GM10248 (cell line): Measurements from ENCODE around the gene SESN1.
"Not testable (repeated sequence)": the region's sequence is repeated elsewhere in the genome, so short reads cannot be mapped to it uniquely, and the experiment has no call there.

Experiments
- CTCF ChIA-PET: fragments of 300-600 bp; sonication (Branson Sonifier 250); formaldehyde crosslinking; extraction: SDS; loops from one replicate; lab custom pipeline; 2021; ENCODE audit warnings: antibody characterized with exemption; lab: Yijun Ruan, JAX
- POLR2A ChIA-PET: fragments of 350-650 bp; sonication (Branson Sonifier 250); formaldehyde crosslinking; extraction: SDS; loops from one replicate; lab custom pipeline; 2020; ENCODE audit warnings: antibody characterized with exemption; lab: Yijun Ruan, JAX
- DNase-seq: peaks from one replicate; pipeline ENCODE4 v3.0.0; 2012; ENCODE audit errors: extremely low spot score
- CTCF ChIP-seq: IDR thresholded peaks from 2 replicates; pipeline ENCODE4 v1.5.1; 2012; ENCODE audit warnings: mild to moderate bottlenecking, low read depth; ENCODE audit errors: extremely low read depth, missing control alignments, control extremely low read depth

SESN1 gene

GRCh38 chr6:109125504-109125903, 30.9 kb upstream of the SESN1 start:
- ChIA-PET CTCF (no interaction called here), POLR2A (no interaction called here)
- TF ChIP-seq CTCF, result no peak
- no peak for DNase-seq

- no peak for DNase-seq
- POLR2A ChIA-PET, result no interaction called here
- no peak for TF ChIP-seq CTCF
- CTCF ChIA-PET, result no interaction called here
Measured at GRCh38 chr6:109124219-109124618, 29.6 kb upstream of the SESN1 start.

- DNase-seq, result no peak
- ChIA-PET CTCF (no interaction called here), POLR2A (no interaction called here)
Measured at GRCh38 chr6:109121411-109121810, 26.8 kb upstream of the SESN1 start.

GRCh38 chr6:109118871-109119354, 24.3 kb upstream of the SESN1 start:
- POLR2A ChIA-PET, result no interaction called here
- CTCF ChIA-PET, result interaction anchor here (0.8 to 1.1 kb wide), 2 partner anchors 14 to 69 kb away, joined by 3 read pairs; no protein-coding TSS in a partner anchor
- TF ChIP-seq CTCF, result no peak
- no peak for DNase-seq

More at GRCh38 chr6:109121411-109121810, 26.8 kb upstream of the SESN1 start:
- TF ChIP-seq CTCF, result no peak

GRCh38 chr6:109118337-109118736, 23.7 kb upstream of the SESN1 start:
- ChIA-PET POLR2A (no interaction called here), CTCF (interaction anchor here (0.8 to 1.1 kb wide), 3 partner anchors 11 to 70 kb away, joined by 3 read pairs; no protein-coding TSS in a partner anchor)
- TF ChIP-seq CTCF, result no peak
- no peak for DNase-seq

GRCh38 chr6:109117346-109118035, 22.8 kb upstream of the SESN1 start:
- no peak for TF ChIP-seq CTCF
- DNase-seq, result peak; percentile 15
- ChIA-PET CTCF (interaction anchor here (0.9 kb wide), 1 partner anchor 12 kb away, joined by 3 read pairs; no protein-coding TSS in a partner anchor), POLR2A (interaction anchor here (1.2 kb wide), 1 partner anchor 22 kb away, joined by 4 read pairs; the partner anchor contains the start of genes CEP57L1 and SESN1)

- POLR2A ChIA-PET, DNase-seq, CTCF ChIA-PET: not testable (repeated sequence)
Measured at GRCh38 chr6:109112663-109113062, 18.0 kb upstream of the SESN1 start.

GRCh38 chr6:109109663-109110062, 15.0 kb upstream of the SESN1 start:
- DNase-seq, CTCF ChIA-PET, POLR2A ChIA-PET: not testable (repeated sequence)
